HepG2 (cell line): ENCODE data around the gene SGMS1. TPM values are rescaled to one million over a fixed set of nuclear protein-coding genes. Genes with fewer than 3 reads are reported as not detected.

Experiments used
- CBFB ChIP-seq: sonication (generic); formaldehyde crosslinking; IDR thresholded peaks from 2 replicates; pipeline ENCODE4 v1.4.0; 2020; ENCODE audit warnings: missing genetic modification reagents
- DPF2 ChIP-seq: sonication (generic); formaldehyde crosslinking; IDR thresholded peaks from 2 replicates; pipeline ENCODE4 v1.4.0; 2020; ENCODE audit warnings: mild to moderate bottlenecking, low read depth, missing genetic modification reagents, borderline replicate concordance
- HOMEZ ChIP-seq: IDR thresholded peaks from 2 replicates; pipeline ENCODE4 v1.6.1; 2016; ENCODE audit warnings: low read depth
- KAT7 ChIP-seq: IDR thresholded peaks from 2 replicates; pipeline ENCODE4 v1.6.1; 2018; ENCODE audit warnings: borderline replicate concordance, missing compliant biosample characterization
- KAT8 ChIP-seq: IDR thresholded peaks from 2 replicates; pipeline ENCODE4 v1.6.1; 2016; ENCODE audit warnings: missing genetic modification reagents, missing compliant biosample characterization
- KMT2A ChIP-seq: sonication (generic); formaldehyde crosslinking; IDR thresholded peaks from 2 replicates; pipeline ENCODE4 v1.4.0; 2020; ENCODE audit warnings: missing genetic modification reagents
- MXD4 ChIP-seq: IDR thresholded peaks from 2 replicates; pipeline ENCODE4 v1.6.1; 2016; ENCODE audit warnings: mild to moderate bottlenecking, missing biosample characterization, missing genetic modification reagents
- NFKBIZ ChIP-seq: IDR thresholded peaks from 2 replicates; pipeline ENCODE4 v1.6.1; 2018; ENCODE audit warnings: missing genetic modification reagents, missing compliant biosample characterization
- RARG ChIP-seq: sonication (generic); formaldehyde crosslinking; IDR thresholded peaks from 2 replicates; pipeline ENCODE4 v1.4.0; 2020; ENCODE audit warnings: low read depth, mild to moderate bottlenecking, missing genetic modification reagents
- TAF1 ChIP-seq: sonication (generic); formaldehyde crosslinking; IDR thresholded peaks from 2 replicates; pipeline ENCODE4 v1.4.0; 2020; ENCODE audit warnings: missing genetic modification reagents
- XBP1 ChIP-seq: sonication (generic); formaldehyde crosslinking; IDR thresholded peaks from 2 replicates; pipeline ENCODE4 v1.5.0; 2020; ENCODE audit warnings: missing genetic modification reagents
- ZBTB25 ChIP-seq: IDR thresholded peaks from 2 replicates; pipeline ENCODE4 v1.6.1; 2018; ENCODE audit warnings: missing genetic modification reagents
- ZNF333 ChIP-seq: sonication (generic); formaldehyde crosslinking; IDR thresholded peaks from 2 replicates; pipeline ENCODE4 v1.4.0; 2020; ENCODE audit warnings: mild to moderate bottlenecking, missing genetic modification reagents, borderline replicate concordance
- ZNF446 ChIP-seq: sonication (generic); formaldehyde crosslinking; IDR thresholded peaks from 2 replicates; pipeline ENCODE4 v1.5.0; 2020; ENCODE audit warnings: mild to moderate bottlenecking, missing genetic modification reagents
- ZNF503 ChIP-seq: sonication (generic); formaldehyde crosslinking; IDR thresholded peaks from 2 replicates; pipeline ENCODE4 v1.4.0; 2020; ENCODE audit warnings: missing genetic modification reagents
- ZNF660 ChIP-seq: sonication (generic); formaldehyde crosslinking; IDR thresholded peaks from 2 replicates; pipeline ENCODE4 v1.5.1; 2020; ENCODE audit warnings: mild to moderate bottlenecking, low read depth, missing genetic modification reagents, borderline replicate concordance
- ZNF737 ChIP-seq: sonication (generic); formaldehyde crosslinking; IDR thresholded peaks from 2 replicates; pipeline ENCODE4 v1.5.0; 2020; ENCODE audit warnings: missing genetic modification reagents, mild to moderate bottlenecking, borderline replicate concordance
- ZNF879 ChIP-seq: sonication (generic); formaldehyde crosslinking; IDR thresholded peaks from 2 replicates; pipeline ENCODE4 v1.8.1; 2023; ENCODE audit warnings: missing genetic modification reagents
- polyA plus RNA-seq, 8 experiments: library from polyadenylated mRNA; depleted of rRNA in 3 of 8; stranded (reverse) in 7 of 8; unstranded in 1 of 8; fragments of >200 nt; fragmentation: Illumina TruSeq in 4 of 8; extraction: Trizol in 4 of 8; gene quantifications; 2 replicates each; pipeline versions ENCODE4 v1.2.1 to v1.2.3, GENCODE V29; 2011 to 2016; ENCODE audit warnings: low read depth in 4 of 8, missing spikeins in 1 of 8, mixed read lengths in 1 of 8; ENCODE audit not compliant: insufficient read depth in 1 of 8
- total RNA-seq, 5 experiments: library from RNA; depleted of rRNA; stranded (reverse); fragments of >200 nt; fragmentation: Illumina TruSeq; extraction: Trizol; gene quantifications; 2 replicates each; pipeline ENCODE4 v1.2.3, GENCODE V29; 2016; ENCODE audit warnings: low read depth in 1 of 5
- TF ChIP-seq, protein P1 (sequence below): sonication (generic); formaldehyde crosslinking; IDR thresholded peaks from 2 replicates; pipeline ENCODE4 v1.5.0; 2020; ENCODE audit warnings: missing genetic modification reagents, mild to moderate bottlenecking, borderline replicate concordance
- TF ChIP-seq, protein P2 (sequence below): sonication (generic); formaldehyde crosslinking; conservative IDR thresholded peaks from 2 replicates; pipeline ENCODE4 v1.4.0; 2020; ENCODE audit warnings: missing genetic modification reagents
- TF ChIP-seq, protein P3 (sequence below): sonication (generic); formaldehyde crosslinking; conservative IDR thresholded peaks from 2 replicates; pipeline ENCODE4 v1.8.1; 2023; ENCODE audit warnings: missing genetic modification reagents

SGMS1 gene
- total and polyA plus RNA-seq, 2 of the 13 experiments (the other 11 are each of a cell fraction or from before 2014, with no cell fraction given) = 6.5 to 15.1 TPM

GRCh38 chr10:50572017-50572491 lies 51.7 kb downstream of the SGMS1 start (continued):
- TF ChIP-seq HOMEZ (CRISPR knock-in tag) = peak; percentile 94
- TF ChIP-seq RARG (CRISPR knock-in tag) = no peak
- TF ChIP-seq ZNF879 = no peak
- peak; percentile 66 for TF ChIP-seq NFKBIZ (CRISPR knock-in tag)
- TF ChIP-seq ZNF660 (CRISPR knock-in tag) = no peak
- TF ChIP-seq, protein P1, sequence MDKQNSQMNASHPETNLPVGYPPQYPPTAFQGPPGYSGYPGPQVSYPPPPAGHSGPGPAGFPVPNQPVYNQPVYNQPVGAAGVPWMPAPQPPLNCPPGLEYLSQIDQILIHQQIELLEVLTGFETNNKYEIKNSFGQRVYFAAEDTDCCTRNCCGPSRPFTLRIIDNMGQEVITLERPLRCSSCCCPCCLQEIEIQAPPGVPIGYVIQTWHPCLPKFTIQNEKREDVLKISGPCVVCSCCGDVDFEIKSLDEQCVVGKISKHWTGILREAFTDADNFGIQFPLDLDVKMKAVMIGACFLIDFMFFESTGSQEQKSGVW (CRISPR knock-in tag) = no peak
- TF ChIP-seq KMT2A = no peak
- TF ChIP-seq, protein P2, sequence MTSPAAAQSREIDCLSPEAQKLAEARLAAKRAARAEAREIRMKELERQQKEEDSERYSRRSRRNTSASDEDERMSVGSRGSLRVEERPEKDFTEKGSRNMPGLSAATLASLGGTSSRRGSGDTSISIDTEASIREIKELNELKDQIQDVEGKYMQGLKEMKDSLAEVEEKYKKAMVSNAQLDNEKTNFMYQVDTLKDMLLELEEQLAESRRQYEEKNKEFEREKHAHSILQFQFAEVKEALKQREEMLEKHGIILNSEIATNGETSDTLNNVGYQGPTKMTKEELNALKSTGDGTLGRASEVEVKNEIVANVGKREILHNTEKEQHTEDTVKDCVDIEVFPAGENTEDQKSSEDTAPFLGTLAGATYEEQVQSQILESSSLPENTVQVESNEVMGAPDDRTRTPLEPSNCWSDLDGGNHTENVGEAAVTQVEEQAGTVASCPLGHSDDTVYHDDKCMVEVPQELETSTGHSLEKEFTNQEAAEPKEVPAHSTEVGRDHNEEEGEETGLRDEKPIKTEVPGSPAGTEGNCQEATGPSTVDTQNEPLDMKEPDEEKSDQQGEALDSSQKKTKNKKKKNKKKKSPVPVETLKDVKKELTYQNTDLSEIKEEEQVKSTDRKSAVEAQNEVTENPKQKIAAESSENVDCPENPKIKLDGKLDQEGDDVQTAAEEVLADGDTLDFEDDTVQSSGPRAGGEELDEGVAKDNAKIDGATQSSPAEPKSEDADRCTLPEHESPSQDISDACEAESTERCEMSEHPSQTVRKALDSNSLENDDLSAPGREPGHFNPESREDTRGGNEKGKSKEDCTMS (CRISPR knock-in tag) = no peak
- peak; percentile 68; the same call in 1 of the 2 replicates for TF ChIP-seq ZBTB25 (CRISPR knock-in tag)
- no peak for TF ChIP-seq ZNF446 (CRISPR knock-in tag)
- peak; percentile 78; the same call in 1 of the 2 replicates for TF ChIP-seq KAT8 (CRISPR knock-in tag)
- no peak for TF ChIP-seq TAF1 (CRISPR knock-in tag)
- no peak; the same call in 1 of the 2 replicates for TF ChIP-seq KAT7 (CRISPR knock-in tag)
- no peak for TF ChIP-seq XBP1
- TF ChIP-seq DPF2 = peak; percentile 90
- TF ChIP-seq MXD4 (CRISPR knock-in tag) = no peak
- no peak for TF ChIP-seq ZNF333 (CRISPR knock-in tag)
- TF ChIP-seq ZNF503 (CRISPR knock-in tag) = no peak
- no peak for TF ChIP-seq ZNF737
- TF ChIP-seq, protein P3, sequence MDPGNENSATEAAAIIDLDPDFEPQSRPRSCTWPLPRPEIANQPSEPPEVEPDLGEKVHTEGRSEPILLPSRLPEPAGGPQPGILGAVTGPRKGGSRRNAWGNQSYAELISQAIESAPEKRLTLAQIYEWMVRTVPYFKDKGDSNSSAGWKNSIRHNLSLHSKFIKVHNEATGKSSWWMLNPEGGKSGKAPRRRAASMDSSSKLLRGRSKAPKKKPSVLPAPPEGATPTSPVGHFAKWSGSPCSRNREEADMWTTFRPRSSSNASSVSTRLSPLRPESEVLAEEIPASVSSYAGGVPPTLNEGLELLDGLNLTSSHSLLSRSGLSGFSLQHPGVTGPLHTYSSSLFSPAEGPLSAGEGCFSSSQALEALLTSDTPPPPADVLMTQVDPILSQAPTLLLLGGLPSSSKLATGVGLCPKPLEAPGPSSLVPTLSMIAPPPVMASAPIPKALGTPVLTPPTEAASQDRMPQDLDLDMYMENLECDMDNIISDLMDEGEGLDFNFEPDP (CRISPR knock-in tag) = no peak
- peak; percentile 82 for TF ChIP-seq CBFB (CRISPR knock-in tag)
